Measurements from ENCODE around the gene NOS1. TPM values are rescaled to one million over a fixed set of nuclear protein-coding genes. Genes with fewer than 3 reads are reported as not detected.
"Not testable (repeated sequence)": the region's sequence is repeated elsewhere in the genome, so short reads cannot be mapped to it uniquely, and the experiment has no call there.

NOS1 gene
- polyA plus RNA-seq, 1 experiment, result not detected

DNA sequence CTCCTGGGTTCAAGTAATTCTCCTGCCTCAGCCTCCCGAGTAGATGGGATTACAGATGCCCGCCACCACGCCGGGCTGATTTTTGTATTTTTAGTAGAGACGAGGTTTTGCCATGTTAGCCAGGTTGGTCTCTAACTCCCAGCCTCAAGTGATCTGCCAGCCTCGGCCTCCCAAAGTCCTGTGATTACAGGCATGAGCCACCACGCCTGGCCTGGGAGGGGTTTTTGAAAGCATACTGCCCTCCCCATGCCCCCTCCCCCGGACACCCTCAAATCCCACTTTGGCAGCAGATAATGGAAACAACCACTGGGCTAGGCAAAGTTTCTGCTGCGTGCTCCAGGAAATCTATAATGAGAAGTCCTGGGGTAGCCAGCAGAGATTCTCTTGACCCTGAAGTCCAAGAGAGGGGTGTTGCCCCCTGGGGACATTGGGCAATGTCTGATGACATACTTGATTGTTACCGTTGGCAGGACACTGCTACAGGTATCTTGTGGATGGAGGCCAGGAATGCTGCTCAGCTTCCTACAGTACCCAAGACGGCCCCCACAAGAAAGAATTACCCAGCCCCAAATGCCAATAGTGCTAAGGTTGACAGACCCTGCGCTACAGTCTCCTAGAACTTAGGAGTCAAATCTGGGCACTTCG, 152.5 kb downstream of the NOS1 start:
- TF ChIP-seq, protein P1, sequence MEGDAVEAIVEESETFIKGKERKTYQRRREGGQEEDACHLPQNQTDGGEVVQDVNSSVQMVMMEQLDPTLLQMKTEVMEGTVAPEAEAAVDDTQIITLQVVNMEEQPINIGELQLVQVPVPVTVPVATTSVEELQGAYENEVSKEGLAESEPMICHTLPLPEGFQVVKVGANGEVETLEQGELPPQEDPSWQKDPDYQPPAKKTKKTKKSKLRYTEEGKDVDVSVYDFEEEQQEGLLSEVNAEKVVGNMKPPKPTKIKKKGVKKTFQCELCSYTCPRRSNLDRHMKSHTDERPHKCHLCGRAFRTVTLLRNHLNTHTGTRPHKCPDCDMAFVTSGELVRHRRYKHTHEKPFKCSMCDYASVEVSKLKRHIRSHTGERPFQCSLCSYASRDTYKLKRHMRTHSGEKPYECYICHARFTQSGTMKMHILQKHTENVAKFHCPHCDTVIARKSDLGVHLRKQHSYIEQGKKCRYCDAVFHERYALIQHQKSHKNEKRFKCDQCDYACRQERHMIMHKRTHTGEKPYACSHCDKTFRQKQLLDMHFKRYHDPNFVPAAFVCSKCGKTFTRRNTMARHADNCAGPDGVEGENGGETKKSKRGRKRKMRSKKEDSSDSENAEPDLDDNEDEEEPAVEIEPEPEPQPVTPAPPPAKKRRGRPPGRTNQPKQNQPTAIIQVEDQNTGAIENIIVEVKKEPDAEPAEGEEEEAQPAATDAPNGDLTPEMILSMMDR (IDR thresholded peaks at IDR 0.05; ENCODE audit: low read depth, low read length), result no peak
- DNase-seq (ENCODE audit: low read depth, low spot score), result no peak
- H3K4me3 ChIP-seq (ENCODE audit: low read depth, low read length), result no peak overlapping the region
- no peaks in the 10 kb centered on the region for H3K27me3 ChIP-seq (ENCODE audit: control insufficient read depth, insufficient read depth, low read length)
- ChIA-PET CTCF (no interaction called here), POLR2A (no interaction called here)
- no peaks in the 10 kb centered on the region for H3K9me3 ChIP-seq (ENCODE audit: control insufficient read depth, insufficient read depth, low read length)
- H3K27ac ChIP-seq (ENCODE audit: low read depth, low read length), result peak overlapping the region; percentile 11

DNA sequence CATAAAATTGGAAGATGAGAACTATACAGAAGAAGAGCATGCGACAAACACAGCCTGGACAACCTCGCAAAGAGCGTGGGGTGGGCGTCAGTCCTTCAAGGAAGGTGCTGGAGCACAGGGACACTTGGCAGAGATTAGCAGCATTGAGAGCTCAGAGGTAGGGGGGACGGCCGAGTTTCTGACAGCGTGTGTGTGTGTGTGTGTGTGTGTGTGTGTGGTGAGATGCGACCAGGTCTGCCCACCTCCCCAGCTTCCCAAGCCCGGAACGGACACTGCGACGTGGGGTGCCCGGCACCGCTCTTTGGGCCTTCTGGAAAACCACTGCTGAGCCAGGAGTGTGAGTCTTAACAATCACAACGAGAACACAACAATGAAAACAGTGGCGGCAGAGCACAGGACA, 153.2 kb downstream of the NOS1 start:
- Histone ChIP-seq H3K27ac (ENCODE audit: low read depth, low read length) (no peak overlapping the region), H3K27me3 (ENCODE audit: control insufficient read depth, insufficient read depth, low read length) (no peaks in the 10 kb centered on the region), H3K9me3 (ENCODE audit: control insufficient read depth, insufficient read depth, low read length) (no peaks in the 10 kb centered on the region), H3K4me3 (ENCODE audit: low read depth, low read length) (no peak overlapping the region)
- ChIA-PET POLR2A (no interaction called here), CTCF (interaction anchor here (0.7 kb wide), 1 partner anchor 629 kb away, joined by 3 read pairs; no protein-coding TSS in a partner anchor)
- TF ChIP-seq, protein P1 (IDR thresholded peaks at IDR 0.05; ENCODE audit: low read depth, low read length), result no peak
- DNase-seq (ENCODE audit: low read depth, low spot score), result no peak

DNA sequence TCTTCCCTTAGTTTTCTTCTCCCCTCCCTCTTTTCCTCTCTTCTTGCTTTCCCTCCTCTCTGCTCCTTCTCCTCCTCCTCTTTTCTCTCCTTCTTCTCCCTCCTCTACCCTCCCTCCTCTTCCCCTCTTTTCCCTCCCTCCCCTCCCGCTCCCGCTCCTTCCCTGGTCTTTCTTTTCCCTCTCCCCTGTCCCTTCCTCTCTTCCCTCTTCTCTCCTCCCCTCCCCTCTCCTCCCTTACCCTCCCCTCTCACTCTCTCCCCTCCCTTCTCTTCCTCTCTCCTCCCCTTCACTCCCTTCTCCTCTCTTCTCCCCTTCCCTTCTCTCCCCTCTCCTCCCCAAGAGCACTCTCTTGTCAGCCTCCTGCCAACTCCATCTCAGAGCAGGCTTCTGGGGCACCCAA, 153.8 kb downstream of the NOS1 start:
- no peak for DNase-seq (ENCODE audit: low read depth, low spot score)
- ChIA-PET CTCF (interaction anchor here (0.7 kb wide), 1 partner anchor 630 kb away, joined by 3 read pairs; no protein-coding TSS in a partner anchor), POLR2A (no interaction called here)
- H3K27me3 ChIP-seq (ENCODE audit: control insufficient read depth, insufficient read depth, low read length), result no peaks in the 10 kb centered on the region
- no peak overlapping the region for H3K27ac ChIP-seq (ENCODE audit: low read depth, low read length)
- no peaks in the 10 kb centered on the region for H3K9me3 ChIP-seq (ENCODE audit: control insufficient read depth, insufficient read depth, low read length)
- no peak overlapping the region for H3K4me3 ChIP-seq (ENCODE audit: low read depth, low read length)
- TF ChIP-seq, protein P1 (IDR thresholded peaks at IDR 0.05; ENCODE audit: low read depth, low read length), result no peak

DNA sequence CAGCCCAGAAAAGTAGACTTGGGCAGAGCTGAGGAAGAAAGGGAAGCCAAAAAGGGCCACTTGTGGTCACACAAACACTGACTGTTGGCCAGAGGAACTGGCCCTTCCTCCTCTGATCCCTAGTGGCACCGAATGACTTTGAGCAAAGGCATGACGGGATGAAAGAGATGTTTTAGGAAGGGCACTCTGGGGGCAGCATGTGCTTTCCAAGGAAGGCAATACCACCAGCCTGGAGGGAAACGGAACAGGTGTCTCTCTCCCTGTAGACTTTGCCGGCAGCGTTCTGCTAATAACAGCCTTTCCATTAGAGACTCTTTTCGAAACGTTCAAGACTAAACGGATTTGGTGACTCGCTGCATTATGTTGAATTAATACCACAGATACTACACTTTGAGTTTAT, 158.9 kb downstream of the NOS1 start:
- TF ChIP-seq, protein P1 (IDR thresholded peaks at IDR 0.05; ENCODE audit: low read depth, low read length), result no peak
- POLR2A ChIA-PET, result no interaction called here
- Histone ChIP-seq H3K4me3 (ENCODE audit: low read depth, low read length) (no peak overlapping the region), H3K27me3 (ENCODE audit: control insufficient read depth, insufficient read depth, low read length) (peaks cover 5% of the 10 kb centered on the region), H3K9me3 (ENCODE audit: control insufficient read depth, insufficient read depth, low read length) (no peaks in the 10 kb centered on the region), H3K27ac (ENCODE audit: low read depth, low read length) (no peak overlapping the region)
- CTCF ChIA-PET, result interaction anchor here (0.6 to 3.4 kb wide), 2 partner anchors 10 to 660 kb away, joined by 3 to 27 read pairs; no protein-coding TSS in a partner anchor
- DNase-seq (ENCODE audit: low read depth, low spot score), result no peak

DNA sequence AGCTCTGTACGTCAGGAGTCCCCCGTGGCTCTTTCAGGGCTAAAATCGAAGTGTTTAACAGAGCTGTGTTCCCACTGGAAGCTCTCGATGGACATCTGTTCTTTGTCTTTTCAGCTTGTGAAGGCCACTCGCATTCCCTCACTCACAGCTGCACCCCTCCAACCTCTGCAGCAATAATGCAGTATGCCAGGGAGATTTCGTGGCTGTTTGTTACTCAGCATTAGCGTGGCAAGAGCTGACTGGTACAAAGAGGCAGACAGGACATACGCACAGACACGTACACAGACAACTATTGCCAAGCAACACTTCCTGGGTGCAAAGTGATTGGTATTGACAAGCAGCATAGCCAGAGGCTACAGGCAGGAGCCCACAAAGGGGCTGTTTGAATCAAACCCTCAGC, 159.4 kb downstream of the NOS1 start:
- no peaks in the 10 kb centered on the region for H3K9me3 ChIP-seq (ENCODE audit: control insufficient read depth, insufficient read depth, low read length)
- TF ChIP-seq, protein P1 (IDR thresholded peaks at IDR 0.05; ENCODE audit: low read depth, low read length), result no peak
- CTCF ChIA-PET, result interaction anchor here (1.1 to 3.4 kb wide), 2 partner anchors 10 to 648 kb away, joined by 3 to 27 read pairs; no protein-coding TSS in a partner anchor
- peaks cover 5% of the 10 kb centered on the region for H3K27me3 ChIP-seq (ENCODE audit: control insufficient read depth, insufficient read depth, low read length)
- DNase-seq (ENCODE audit: low read depth, low spot score), result no peak
- no peak overlapping the region for H3K4me3 ChIP-seq (ENCODE audit: low read depth, low read length)
- POLR2A ChIA-PET, result no interaction called here
- H3K27ac ChIP-seq (ENCODE audit: low read depth, low read length), result no peak overlapping the region

DNA sequence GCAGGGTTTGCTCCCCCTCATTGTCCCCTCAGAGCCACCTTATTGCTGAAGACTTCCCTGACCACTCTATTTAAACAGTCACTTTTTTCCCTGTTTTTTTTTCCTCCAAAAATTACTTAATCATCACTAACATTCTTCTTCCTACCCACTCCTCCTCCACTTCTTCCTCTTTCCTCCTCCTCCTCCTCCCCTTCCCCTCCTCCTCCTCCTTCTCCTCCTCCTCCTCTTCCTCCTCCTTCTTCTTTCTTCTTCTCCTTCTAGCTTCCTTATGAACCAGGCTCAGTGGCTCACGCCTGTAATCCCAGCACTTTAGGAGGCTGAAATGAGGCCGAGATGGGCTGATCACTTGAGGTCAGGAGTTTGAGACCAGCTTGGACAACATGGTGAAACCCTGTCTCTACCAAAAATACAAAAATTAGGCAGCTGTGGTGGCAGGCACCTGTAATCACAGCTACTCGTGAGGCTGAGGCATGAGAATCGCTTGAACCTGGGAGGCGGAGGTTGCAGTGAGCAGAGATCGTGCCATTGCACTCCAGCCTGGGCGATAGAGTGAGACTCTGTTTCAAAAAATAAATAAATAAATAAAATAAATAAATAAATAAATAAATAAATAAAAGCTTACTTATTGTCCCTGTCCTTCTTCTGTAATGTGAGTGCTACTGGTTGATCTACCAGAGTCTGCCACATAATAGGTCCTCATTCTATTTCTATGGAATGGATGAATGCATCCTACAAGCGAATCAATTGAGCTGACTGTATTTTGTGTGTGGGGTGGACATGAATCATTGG, 161.3 kb downstream of the NOS1 start:
- H3K27me3 ChIP-seq (ENCODE audit: control insufficient read depth, insufficient read depth, low read length); H3K4me3 ChIP-seq (ENCODE audit: low read depth, low read length); POLR2A ChIA-PET; DNase-seq (ENCODE audit: low read depth, low spot score); H3K27ac ChIP-seq (ENCODE audit: low read depth, low read length); H3K9me3 ChIP-seq (ENCODE audit: control insufficient read depth, insufficient read depth, low read length): not testable (repeated sequence)
- CTCF ChIA-PET, result interaction anchor here (0.7 to 3.4 kb wide), 4 partner anchors 12 to 654 kb away, joined by 4 to 27 read pairs (median 6); no protein-coding TSS in a partner anchor

DNA sequence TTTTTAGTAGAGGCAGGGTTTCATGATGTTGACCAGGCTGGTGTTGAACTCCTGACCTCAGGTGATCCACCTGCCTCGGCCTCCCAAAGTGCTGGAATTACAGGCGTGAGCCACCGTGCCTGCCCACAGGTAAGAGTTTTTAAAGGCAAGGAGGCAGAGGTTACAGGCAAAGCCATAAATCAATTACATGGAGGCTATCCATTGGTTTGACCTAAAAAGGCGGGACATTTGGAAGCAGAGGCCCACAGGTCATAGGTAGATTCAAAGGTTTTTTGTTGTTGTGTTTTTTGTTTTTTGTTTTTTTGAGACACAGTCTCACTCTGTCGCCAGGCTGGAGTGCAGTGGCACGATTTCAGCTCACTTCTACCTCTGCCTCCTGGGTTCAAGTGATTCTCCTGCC, 165.1 kb downstream of the NOS1 start:
- POLR2A ChIA-PET; H3K4me3 ChIP-seq (ENCODE audit: low read depth, low read length); H3K27ac ChIP-seq (ENCODE audit: low read depth, low read length); DNase-seq (ENCODE audit: low read depth, low spot score); H3K27me3 ChIP-seq (ENCODE audit: control insufficient read depth, insufficient read depth, low read length); H3K9me3 ChIP-seq (ENCODE audit: control insufficient read depth, insufficient read depth, low read length): not testable (repeated sequence)
- CTCF ChIA-PET, result interaction anchor here (1.3 kb wide), 1 partner anchor 16 kb away, joined by 7 read pairs; no protein-coding TSS in a partner anchor

Data from AG04450 (cell line).